HL-60/S4 treated with phorbol 12-myristate 13-acetate at 8.2 ng/mL for 4 days and 3 days (cell line): ENCODE results near the gene EPHA3.

Experiments
- in situ Hi-C: fragments of 300-500 bp; cut with MboI; formaldehyde crosslinking; loops from 2 replicates; pipeline ENCODE4 v1.15.0; 2022; ENCODE audit warnings: low sequenced_read_pairs

EPHA3 gene

GRCh38 chr3:89144080-89144479 is 36.7 kb downstream of the EPHA3 start:
- in situ Hi-C loops = no loop called here

GRCh38 chr3:89145995-89146394 is 38.6 kb downstream of the EPHA3 start:
- in situ Hi-C loops = no loop called here

GRCh38 chr3:89154416-89154815 is 47.0 kb downstream of the EPHA3 start:
- in situ Hi-C loops = no loop called here

- in situ Hi-C loops = no loop called here
These were observed 48.4 kb downstream of the EPHA3 start for GRCh38 chr3:89155811-89156210.

GRCh38 chr3:89157575-89157974 is 50.2 kb downstream of the EPHA3 start:
- in situ Hi-C loops = no loop called here

- in situ Hi-C loops = no loop called here
These were observed 52.2 kb downstream of the EPHA3 start for GRCh38 chr3:89159605-89160004.

GRCh38 chr3:89164774-89165173 is 57.4 kb downstream of the EPHA3 start:
- in situ Hi-C loops = no loop called here

- in situ Hi-C loops = no loop called here
These were observed 58.3 kb downstream of the EPHA3 start for GRCh38 chr3:89165636-89166263.

GRCh38 chr3:89171687-89172545 is 64.5 kb downstream of the EPHA3 start:
- in situ Hi-C loops = no loop called here

- in situ Hi-C loops = no loop called here
These were observed 66.1 kb downstream of the EPHA3 start for GRCh38 chr3:89173546-89173945.

GRCh38 chr3:89179355-89180001 is 72.1 kb downstream of the EPHA3 start:
- in situ Hi-C loops = no loop called here

GRCh38 chr3:89180334-89180733 is 72.9 kb downstream of the EPHA3 start:
- in situ Hi-C loops = no loop called here

- in situ Hi-C loops = no loop called here
These were observed 74.6 kb downstream of the EPHA3 start for GRCh38 chr3:89182056-89182455.

- in situ Hi-C loops = no loop called here
These were observed 77.0 kb downstream of the EPHA3 start for GRCh38 chr3:89184151-89184995.

GRCh38 chr3:89186456-89186855 is 79.0 kb downstream of the EPHA3 start:
- in situ Hi-C loops = no loop called here

GRCh38 chr3:89198591-89198990 is 91.2 kb downstream of the EPHA3 start:
- in situ Hi-C loops = no loop called here

- in situ Hi-C loops = no loop called here
These were observed 105.2 kb downstream of the EPHA3 start for GRCh38 chr3:89212619-89213018.

GRCh38 chr3:89216016-89216739 is 108.8 kb downstream of the EPHA3 start:
- in situ Hi-C loops = no loop called here

GRCh38 chr3:89217148-89217685 is 109.8 kb downstream of the EPHA3 start:
- in situ Hi-C loops = no loop called here

GRCh38 chr3:89221924-89222323 is 114.5 kb downstream of the EPHA3 start:
- in situ Hi-C loops = no loop called here
